ENCODE results near the gene HMGCR.

DNA sequence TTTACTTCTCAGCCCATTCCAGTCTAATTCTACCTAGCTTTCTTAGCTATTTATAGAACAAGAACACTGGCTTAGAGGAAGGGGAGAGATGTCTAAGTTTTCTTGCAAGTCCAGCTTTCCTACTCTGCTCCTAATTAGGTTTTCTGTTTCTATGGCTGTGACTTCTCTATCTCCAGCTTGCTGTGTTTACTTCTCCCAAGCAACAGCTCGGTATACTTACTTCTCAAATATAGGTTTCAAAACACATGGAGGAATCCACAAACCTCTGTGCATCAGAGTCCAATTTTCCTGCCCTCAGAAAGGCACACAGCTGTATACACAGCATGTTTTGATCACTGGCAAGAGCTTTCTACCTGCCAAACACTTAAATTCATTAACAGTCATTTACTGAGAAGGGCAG is 17.4 kb upstream of the HMGCR start:
- no peak for TF ChIP-seq CTCF (conservative IDR thresholded peaks at IDR 0.05; ENCODE audit: low read length)
- TF ChIP-seq EZH2phosphoT487 (IDR thresholded peaks at IDR 0.05; ENCODE audit: borderline replicate concordance, low read depth, low read length) = no peak
